Activated naive CD4-positive, alpha-beta T cell treated with anti-CD3 and anti-CD28 coated beads, Interleukin-2, amount 50 U/mL, for 24 hours (primary cell): ENCODE measurements around the gene FBXL19.

Experiments used
- H3K27ac Mint-ChIP-seq: one replicate; pipeline ENCODE4 v1.8.0; 2021; ENCODE audit warnings: mild to moderate bottlenecking, mixed read lengths
- H3K27me3 Mint-ChIP-seq: one replicate; pipeline ENCODE4 v1.8.0; 2021; ENCODE audit warnings: mixed read lengths
- H3K36me3 Mint-ChIP-seq: one replicate; pipeline ENCODE4 v1.8.0; 2021; ENCODE audit warnings: mixed read lengths
- H3K4me1 Mint-ChIP-seq: one replicate; pipeline ENCODE4 v1.8.0; 2021; ENCODE audit warnings: mixed read lengths
- H3K4me3 Mint-ChIP-seq: one replicate; pipeline ENCODE4 v1.8.0; 2021; ENCODE audit warnings: mild to moderate bottlenecking, mixed read lengths
- H3K9me3 Mint-ChIP-seq: one replicate; pipeline ENCODE4 v1.8.0; 2021; ENCODE audit warnings: mixed read lengths

FBXL19 gene

DNA sequence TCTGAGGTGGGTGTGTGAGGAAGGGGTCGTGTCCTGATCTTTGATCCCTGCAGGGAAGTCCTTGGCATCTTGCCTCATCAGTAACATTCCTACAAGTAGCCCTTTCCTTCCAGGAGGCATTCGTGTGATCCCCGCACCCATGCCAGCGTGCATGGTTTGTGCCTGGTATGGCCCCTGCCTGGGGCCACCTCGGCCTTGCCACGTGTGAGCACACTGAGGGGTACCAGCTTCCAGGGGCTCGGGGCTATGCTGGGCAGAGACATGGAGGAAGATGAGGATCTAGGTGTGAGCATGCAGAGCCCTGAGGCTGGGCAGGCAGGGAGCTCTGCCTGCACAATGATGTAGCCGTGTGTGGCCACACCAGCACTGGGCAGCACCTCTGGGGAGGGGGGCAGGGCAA is 67.7 kb downstream of the FBXL19 start:
- H3K9me3 Mint-ChIP-seq: no peaks in the 10 kb centered on the region

DNA sequence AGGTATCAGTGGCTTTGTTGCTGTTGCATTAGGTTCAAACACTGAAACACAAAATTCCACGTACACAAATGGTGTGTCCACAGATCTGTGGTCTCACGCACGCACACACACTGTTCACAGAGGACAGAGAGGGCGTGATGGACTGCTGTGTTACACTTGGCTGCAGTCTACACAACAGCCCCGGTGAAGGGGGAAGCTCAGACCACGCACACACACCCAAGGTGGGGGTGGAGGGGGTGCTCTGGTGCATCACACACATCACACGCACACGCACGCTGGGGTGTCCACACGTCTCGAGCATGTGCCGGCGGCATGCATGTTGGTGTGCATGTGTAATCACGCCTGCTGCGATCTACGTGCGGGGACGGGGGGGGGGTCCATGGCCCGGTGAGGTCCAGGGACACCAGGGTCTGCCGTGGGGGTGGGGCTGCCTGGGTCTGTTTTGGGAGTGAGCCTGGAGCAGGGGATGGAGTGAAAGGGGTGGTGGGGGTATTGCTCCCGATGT is 69.0 kb downstream of the FBXL19 start:
- Mint-ChIP-seq H3K4me3 (no peak overlapping the region), H3K27ac (no peak overlapping the region), H3K27me3 (no peaks in the 10 kb centered on the region), H3K36me3 (no peaks in the 10 kb centered on the region), H3K9me3 (no peaks in the 10 kb centered on the region), H3K4me1 (peaks cover 4% of the 10 kb centered on the region)

More for the DNA sequence above, 67.7 kb downstream of the FBXL19 start:
- peaks cover under 1% of the 10 kb centered on the region for H3K4me1 Mint-ChIP-seq
- no peaks in the 10 kb centered on the region for H3K36me3 Mint-ChIP-seq
- no peak overlapping the region for H3K27ac Mint-ChIP-seq
- no peaks in the 10 kb centered on the region for H3K27me3 Mint-ChIP-seq
- H3K4me3 Mint-ChIP-seq: no peak overlapping the region

DNA sequence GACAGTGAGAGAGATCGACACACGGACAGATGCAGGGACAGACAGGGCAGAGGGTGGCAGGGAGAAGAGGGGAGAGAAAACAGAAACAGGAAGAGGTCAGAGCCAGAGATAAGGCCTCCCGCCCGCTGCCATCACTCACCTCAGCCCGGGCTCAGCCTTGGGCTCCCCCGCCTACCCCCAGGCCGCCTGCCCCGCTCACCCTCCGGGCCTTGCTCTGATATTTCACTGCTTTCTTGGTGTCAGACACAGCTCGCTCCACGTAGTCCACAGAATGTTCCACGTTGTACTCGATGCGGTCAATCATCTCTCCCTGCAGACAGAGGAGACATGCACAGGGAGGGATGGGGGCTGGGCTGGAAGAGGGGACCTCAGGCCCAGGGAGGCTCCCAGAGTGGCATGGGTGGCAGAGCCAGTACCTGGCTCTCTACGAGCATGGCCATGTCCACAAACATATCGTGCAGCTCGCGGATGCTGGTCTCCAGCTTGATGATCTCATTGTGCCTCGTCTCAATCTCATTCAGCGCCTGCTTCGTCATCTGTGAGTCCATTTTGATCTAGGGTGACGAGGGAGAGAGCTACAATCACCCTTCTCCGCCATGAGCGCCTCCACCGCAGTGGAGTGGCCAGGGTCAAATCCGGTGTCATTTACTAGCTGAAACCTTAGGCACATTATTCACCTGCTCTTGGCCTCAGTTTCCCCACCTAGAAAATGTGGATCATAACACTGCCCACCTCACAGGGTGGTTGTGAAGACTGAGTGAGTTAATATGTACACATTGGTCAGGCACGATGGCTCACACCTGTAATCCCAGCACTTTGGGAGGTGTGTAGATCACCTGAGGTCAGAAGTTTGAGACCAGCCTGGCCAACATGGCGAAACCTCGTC is 69.8 kb downstream of the FBXL19 start:
- no peak overlapping the region for H3K27ac Mint-ChIP-seq
- peaks cover 4% of the 10 kb centered on the region for H3K4me1 Mint-ChIP-seq
- H3K9me3 Mint-ChIP-seq: no peaks in the 10 kb centered on the region
- H3K36me3 Mint-ChIP-seq: no peaks in the 10 kb centered on the region
- no peaks in the 10 kb centered on the region for H3K27me3 Mint-ChIP-seq
- H3K4me3 Mint-ChIP-seq: no peak overlapping the region

DNA sequence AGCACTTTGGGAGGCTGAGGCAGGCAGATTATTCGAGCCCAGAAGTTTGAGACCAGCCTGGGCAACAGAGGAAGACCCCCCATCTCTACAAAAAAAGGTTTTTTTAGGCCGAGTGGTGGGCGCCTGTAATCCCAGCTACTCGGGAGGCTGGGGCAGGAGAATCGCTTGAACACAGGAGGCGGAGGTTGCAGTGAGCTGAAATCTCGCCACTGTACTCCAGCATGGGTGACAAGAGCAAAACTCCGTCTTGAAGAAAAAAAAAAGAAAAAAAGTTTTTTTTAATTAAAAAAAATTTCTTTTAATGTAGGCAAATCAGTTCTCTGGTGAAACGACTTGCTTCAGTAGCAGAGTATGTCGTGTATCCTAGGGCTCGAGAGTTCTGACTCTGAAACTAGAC is 72.6 kb downstream of the FBXL19 start:
- Mint-ChIP-seq H3K27me3 (no peaks in the 10 kb centered on the region), H3K27ac (peak overlapping the region; percentile 37), H3K36me3 (no peaks in the 10 kb centered on the region), H3K9me3 (no peaks in the 10 kb centered on the region), H3K4me1 (peaks cover 4% of the 10 kb centered on the region), H3K4me3 (peak overlapping the region; percentile 58)

DNA sequence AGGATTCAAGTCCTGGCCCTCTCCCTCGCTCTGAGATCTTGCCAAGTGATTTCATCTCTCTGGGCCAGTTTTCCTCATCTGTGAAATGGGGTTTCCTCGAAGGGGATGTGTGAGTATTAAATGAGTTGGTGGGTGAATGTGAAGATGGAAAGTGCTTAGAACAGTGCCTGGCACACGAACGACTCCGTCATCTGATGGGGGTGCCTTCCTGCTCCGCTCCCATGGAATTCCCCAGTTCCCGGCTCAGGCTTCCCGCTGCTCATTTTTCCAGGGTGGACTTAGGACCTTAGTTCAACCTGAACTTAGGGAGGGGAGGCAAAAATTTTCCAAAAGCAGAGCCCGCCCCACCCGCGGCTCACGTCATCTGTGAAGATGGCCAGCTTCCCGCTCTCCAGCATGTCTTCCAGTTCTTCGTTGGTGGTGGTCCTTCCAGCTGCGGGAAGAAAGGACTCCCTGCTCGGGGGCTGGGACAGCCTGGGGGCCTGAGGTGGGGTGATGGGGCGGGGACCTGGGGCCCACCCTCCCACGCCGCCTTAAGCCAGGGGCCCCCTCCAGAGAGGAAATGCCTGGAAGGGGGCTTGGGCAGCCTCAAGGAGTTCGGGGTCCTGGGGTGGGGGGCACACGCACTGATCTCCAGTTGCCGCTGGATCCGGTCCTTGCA is 73.1 kb downstream of the FBXL19 start:
- Mint-ChIP-seq H3K27me3 (no peaks in the 10 kb centered on the region), H3K27ac (peak overlapping the region; percentile 37), H3K9me3 (no peaks in the 10 kb centered on the region), H3K36me3 (no peaks in the 10 kb centered on the region), H3K4me3 (peak overlapping the region; percentile 73), H3K4me1 (peaks cover 4% of the 10 kb centered on the region)

DNA sequence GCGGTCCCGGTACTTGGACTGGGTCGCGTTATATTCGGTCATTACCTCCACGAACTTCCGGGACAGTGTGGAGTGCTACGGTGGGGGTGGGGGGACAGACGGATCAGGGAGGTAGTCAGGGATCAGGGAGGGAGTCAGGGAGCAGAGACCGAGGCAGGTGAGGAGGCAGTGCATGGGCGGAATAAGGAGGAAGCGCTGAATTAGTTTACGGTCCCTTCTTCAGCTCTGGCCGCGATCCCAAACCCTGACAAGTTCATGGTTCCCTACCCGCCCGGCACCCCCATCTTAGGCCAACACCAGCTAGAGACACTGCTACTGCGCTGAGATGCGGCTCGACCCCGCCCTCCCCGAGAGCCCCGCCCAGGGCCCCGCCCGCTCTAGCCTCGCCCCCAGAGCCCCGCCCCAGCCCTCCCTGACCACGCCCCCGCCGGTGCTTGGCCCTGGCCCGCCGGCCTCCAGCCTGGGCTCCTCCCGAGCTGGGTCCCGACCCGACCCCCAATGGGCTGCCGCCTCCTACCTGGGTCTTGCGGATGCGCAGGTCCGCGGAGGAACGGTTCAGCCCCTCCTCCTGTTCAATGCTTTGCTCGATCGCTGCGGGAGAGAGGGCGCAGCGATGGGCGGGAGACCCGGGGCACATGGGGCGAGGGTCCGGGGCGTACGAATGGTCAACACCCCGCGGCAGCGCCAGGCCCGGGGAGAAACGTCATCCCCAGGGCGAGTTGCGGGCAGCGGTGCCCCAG is 73.8 kb downstream of the FBXL19 start:
- no peaks in the 10 kb centered on the region for H3K27me3 Mint-ChIP-seq
- H3K4me1 Mint-ChIP-seq: peaks cover 4% of the 10 kb centered on the region
- peak overlapping the region; percentile 73 for H3K4me3 Mint-ChIP-seq
- no peaks in the 10 kb centered on the region for H3K9me3 Mint-ChIP-seq
- H3K36me3 Mint-ChIP-seq: no peaks in the 10 kb centered on the region
- no peak overlapping the region for H3K27ac Mint-ChIP-seq

DNA sequence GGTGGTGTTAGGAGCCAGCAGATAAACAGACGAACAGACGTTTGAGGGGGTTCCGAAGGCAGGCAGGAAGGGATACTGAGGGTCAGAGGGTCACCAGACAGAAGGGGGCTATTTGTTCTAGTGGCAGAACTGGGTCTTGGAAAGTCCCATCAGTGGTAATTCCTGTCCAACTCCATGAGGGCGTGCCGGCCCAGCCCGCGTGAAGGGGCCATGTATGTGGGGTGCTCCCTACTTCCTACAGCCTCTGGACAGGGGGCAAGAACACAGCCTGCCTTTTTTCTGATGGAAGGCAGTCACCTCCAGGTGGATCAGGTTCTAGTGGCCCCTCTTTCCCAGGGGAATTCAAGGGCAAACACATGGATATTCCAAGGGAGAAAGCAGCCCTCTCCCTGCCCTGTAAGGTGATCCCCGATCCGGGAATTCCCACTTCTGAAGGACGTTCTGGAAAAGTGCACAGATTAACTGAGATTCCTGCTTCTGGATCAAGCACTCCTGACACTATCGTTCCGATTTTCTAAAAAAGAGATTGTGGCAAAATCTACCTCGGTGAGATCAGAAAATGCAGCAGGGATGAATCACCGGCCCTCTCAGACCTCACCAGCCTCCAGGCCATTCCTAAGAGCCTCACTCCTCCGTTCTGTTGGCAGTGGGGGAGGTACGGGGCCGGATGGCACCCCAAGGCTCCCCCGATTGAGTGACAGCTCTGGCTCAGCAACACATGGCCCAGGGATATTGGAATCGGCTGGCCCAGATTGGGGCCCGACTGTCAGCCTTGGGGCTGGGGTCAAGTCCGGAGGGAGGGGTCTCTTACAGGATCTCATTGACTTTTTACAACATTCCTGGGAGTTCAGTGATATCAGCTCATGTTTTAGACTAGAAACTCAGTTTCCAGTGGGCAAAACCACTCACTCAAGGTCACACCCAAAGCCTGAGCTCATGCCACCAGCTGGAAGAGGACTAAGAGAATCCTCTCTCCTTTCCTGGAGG is 74.6 kb downstream of the FBXL19 start:
- Mint-ChIP-seq H3K27ac (no peak overlapping the region), H3K4me3 (peak overlapping the region; percentile 33), H3K4me1 (peaks cover 4% of the 10 kb centered on the region)

More for the DNA sequence above, 74.6 kb downstream of the FBXL19 start:
- Mint-ChIP-seq H3K27me3 (no peaks in the 10 kb centered on the region), H3K36me3 (no peaks in the 10 kb centered on the region), H3K9me3 (no peaks in the 10 kb centered on the region)
